A172 (cell line): ENCODE measurements around the gene CFAP251. TPM values are rescaled to one million over a fixed set of nuclear protein-coding genes. Genes with fewer than 3 reads are reported as not detected.
"Not testable (repeated sequence)": the region's sequence is repeated elsewhere in the genome, so short reads cannot be mapped to it uniquely, and the experiment has no call there.

Experiments used
- DNase-seq: peaks from one replicate; pipeline ENCODE4 v3.0.0-alpha.2; 2015; ENCODE audit warnings: low spot score
- total RNA-seq: library from RNA; depleted of rRNA; stranded (reverse); fragments of >200 nt; shearing (Covaris generic); gene quantifications from 2 replicates; pipeline ENCODE4 v1.2.3, GENCODE V29; 2014; rRNA removed

The CFAP251 gene
- total RNA-seq: 1.3 and 3.8 TPM in 2 replicates

GRCh38 chr12:121917950-121918678 is at the start of gene CFAP251:
CFAP251 (plus strand) TSS chr12:121918592; CDS start chr12:121921306, 2,714 bp downstream.
- DNase-seq: no peak

- not testable (repeated sequence) for DNase-seq
Measured at GRCh38 chr12:121869229-121869628, 49.2 kb upstream of the CFAP251 start.

DNA sequence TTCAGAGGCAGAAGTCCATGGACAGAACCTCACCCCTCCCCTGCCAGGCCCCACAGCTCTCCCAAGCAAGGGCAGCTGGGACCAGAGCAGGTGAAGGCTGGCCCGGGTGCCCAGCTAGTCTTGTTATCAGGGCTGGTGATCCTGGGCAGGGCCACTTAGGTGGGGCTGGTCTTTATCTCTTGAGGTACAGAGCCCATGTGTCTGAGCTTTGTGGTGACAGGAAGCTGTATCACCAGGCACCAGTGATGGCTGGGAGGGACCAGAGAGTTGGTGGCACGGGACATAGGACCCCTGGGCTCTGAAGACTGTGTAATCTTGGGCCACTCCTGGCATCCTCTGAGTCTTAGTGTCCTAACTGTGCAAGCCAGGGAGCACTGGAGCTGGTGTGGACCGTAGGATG is 46.9 kb upstream of the CFAP251 start:
- no peak for DNase-seq

GRCh38 chr12:121872546-121873215 is 45.7 kb upstream of the CFAP251 start:
- peak; percentile 44 for DNase-seq

DNA sequence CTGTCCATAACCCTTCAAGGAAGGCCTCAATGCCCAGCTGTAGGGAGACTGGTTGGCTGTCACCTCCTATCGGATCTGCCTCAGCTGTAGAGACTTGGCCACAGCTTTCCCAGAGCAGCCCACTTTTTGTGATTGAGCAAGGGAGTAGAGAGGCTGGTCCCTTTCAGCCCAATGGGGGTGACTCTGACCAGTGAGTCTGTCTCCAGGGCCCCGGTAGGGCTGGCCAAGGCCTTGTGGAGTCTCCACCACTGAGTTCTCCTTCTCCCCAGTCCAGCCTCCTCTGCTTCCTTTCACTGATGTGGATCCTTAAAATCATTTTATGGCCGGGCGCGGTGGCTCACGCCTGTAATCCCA is 45.2 kb upstream of the CFAP251 start:
- DNase-seq: no peak

DNA sequence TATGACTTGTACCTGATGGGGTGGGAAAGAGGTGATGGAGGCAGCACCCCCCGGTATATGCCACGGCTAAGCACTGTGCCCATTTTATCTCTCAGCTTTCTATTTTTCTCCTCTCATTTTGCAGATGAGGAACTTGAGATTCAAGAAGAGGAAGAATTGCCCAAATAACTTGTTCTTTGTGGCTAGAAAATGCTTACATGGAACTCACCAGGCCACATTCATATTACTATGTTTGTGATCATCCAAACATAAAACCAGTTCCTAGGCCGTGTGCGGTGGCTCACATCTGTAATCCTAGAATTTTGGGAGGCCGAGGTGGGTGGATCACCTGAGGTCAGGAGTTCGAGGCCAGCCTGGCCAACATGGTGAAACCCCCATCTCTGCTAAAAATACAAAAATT is 44.3 kb upstream of the CFAP251 start:
- DNase-seq: no peak

DNA sequence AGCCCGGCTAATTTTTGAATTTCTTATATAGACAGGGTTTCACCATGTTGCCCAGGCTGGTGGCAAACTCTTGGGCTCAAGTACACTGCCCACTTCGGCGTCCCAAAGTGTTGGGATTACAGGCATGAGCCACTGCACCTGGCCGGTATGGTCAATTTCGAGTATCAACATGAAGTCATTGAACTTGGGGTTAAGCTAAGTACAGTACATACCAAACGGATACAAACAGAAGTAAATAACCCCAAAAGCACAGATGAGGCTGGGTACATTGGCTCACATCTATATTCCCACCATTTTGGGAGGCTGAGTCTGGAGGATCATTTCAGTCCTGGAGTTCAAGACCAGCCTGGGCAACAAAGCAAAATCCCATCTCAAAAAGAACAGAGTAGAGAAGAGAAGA is 42.8 kb upstream of the CFAP251 start:
- DNase-seq: no peak

- not testable (repeated sequence) for DNase-seq
Measured at GRCh38 chr12:121876080-121876447, 42.3 kb upstream of the CFAP251 start.

DNA sequence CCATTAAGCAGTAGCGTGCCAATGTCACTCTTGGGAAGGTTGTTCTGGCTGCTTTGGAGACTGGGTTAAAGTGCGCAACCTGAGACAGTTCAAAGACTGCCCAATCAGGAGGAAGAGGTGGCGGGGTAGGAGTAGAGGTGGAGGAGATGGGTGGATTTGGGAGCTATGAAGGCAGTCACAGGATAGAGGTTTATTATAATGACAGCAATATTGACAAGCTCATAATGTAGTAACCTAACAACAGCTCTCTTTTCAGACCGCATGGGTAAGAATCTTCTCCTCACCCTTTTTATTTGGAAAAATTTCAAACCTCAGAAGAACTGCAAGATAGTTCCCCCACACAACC is 35.1 kb upstream of the CFAP251 start:
- no peak for DNase-seq

DNA sequence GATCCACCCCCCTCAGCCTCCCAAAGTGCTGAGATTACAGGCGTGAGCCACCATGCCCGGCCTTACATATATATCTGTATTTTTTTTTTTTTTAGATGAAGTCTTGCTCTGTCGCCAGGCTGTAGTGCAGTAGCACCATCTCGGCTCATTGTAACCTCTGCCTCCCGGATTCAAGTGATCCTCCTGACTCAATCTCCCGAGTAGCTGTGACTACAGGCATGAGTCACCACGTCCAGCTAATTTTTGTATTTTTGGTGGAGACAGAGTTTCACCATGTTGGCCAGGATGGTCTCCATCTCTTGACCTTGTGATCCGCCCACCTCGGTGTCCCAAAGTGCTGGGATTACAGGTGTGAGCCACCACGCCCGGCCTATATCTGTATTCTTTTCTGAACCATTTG is 33.3 kb upstream of the CFAP251 start:
- not testable (repeated sequence) for DNase-seq

- no peak for DNase-seq
Measured at GRCh38 chr12:121888083-121888477, 30.3 kb upstream of the CFAP251 start.

DNA sequence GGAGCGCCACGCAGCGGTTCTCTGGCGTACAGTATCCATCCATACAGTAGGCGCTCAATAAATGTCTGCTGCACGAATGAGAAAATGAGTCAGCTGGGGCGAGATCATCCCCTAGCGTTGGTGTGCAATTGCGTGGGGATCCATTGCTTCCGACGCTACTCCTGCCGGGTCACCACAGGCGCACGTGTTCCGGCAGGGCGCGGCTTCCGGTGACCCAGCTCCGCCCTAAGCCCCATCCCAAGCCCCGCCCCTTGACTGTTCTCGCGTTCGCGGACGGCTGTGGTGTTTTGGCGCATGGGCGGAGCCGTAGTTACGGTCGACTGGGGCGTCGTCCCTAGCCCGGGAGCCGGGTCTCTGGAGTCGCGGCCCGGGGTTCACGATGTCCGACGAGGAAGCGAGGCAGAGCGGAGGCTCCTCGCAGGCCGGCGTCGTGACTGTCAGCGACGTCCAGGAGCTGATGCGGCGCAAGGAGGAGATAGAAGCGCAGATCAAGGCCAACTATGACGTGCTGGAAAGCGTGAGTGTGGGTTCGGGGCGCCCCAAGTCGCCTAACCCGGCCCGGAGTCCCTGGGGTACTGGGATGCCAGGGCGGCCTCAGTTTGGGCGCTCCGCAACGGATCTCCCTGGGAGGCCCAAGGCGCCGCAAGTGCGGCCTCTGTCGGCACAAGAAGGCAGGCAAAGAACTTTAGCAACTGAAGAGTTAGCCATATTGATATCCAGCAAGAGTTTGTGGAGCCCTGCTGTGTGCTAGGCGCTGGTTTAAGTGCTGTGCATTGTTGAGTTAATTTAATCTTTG is 29.7 kb upstream of the CFAP251 start, which contains the start of gene PSMD9:
Gene PSMD9, plus strand, starts transcription at position 313 of the 796 bp plus-strand sequence. Its CDS starts 67 bp downstream, at position 380.
- DNase-seq: peak; percentile 91

DNA sequence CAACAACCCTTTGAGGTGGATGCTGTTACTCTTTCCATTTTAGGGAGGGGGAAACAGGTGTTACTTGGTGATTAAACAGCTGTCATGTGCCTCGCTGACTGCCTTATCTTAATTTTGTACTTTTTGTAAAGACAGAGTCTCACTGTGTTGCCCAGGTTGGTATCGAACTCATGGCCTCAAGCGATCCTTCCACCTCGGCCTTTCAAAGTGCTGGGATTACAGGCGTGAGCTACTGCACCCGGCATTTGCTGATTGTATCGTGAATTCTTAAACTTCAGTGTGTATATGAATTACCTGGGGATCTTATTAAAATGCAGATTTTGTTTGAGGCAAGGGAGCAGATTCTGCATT is 29.1 kb upstream of the CFAP251 start:
- DNase-seq: no peak

DNA sequence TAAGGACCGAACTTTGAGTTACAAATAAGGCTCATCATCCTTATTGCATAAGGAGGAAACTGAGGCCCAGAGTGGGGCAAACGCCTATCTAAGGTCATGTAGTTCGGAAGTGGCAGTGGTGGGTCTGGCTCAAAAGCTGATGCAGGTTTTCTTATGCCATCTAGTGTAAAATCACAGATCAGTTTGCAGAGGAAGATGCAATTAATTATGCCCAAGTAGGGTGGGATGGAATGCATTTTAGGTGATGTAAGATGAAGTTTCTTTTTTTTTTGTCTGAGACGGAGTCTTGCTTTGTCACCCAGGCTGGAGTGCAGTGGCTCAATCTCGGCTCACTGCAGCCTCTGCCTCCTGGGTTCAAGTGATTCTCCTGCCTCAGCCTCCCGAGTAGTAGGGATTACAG is 28.7 kb upstream of the CFAP251 start:
- not testable (repeated sequence) for DNase-seq

- DNase-seq: no peak
Measured at GRCh38 chr12:121892673-121893561, 25.5 kb upstream of the CFAP251 start.

- DNase-seq: peak; percentile 69
Measured at GRCh38 chr12:121893961-121894460, 24.4 kb upstream of the CFAP251 start.

DNA sequence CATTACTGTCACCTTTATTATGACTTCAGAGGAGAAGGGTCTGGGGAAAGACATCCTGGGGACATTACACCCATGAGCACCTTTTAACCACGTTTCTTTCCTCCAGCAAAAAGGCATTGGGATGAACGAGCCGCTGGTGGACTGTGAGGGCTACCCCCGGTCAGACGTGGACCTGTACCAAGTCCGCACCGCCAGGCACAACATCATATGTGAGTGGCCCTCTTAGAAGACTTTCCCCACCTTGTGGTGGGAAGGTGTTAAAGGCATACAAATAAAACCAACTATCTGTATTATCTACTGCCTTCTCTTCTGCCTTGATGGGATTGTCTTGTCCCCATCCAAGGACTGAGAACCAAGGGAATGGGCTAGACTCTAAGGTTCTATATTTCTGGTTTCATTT is 23.8 kb upstream of the CFAP251 start:
- DNase-seq: no peak

GRCh38 chr12:121898287-121898686 is 20.1 kb upstream of the CFAP251 start:
- DNase-seq: no peak

DNA sequence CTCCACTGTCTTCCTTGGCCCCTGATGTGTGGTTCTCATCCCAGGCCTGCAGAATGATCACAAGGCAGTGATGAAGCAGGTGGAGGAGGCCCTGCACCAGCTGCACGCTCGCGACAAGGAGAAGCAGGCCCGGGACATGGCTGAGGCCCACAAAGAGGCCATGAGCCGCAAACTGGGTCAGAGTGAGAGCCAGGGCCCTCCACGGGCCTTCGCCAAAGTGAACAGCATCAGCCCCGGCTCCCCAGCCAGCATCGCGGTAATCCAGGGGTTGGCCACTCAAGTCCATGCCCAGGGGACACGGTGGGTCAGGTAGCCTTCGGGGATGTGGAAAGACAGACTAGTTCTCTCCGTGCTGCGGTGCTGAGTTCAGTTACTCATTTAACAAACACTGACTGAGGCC is 18.8 kb upstream of the CFAP251 start:
- DNase-seq: no peak

DNA sequence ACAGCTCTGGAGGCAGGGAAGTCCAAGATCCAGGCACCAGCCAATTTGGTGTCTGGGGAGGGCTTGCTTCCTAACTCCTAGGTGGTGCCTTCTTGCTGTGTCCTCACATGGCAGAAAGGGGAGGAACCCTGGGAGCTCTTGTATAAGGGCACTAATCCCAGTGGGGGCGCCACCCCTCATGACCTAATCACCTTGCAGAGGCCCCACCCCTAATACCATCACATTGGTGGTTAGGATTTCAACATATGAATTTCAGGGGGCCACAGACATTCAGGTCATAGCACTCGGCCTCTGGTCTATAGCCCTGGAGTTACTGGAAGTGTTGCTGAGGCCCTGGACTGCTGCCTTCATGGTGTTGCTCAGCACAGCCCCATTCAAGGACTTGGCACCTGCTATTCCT is 15.2 kb upstream of the CFAP251 start:
- DNase-seq: no peak

DNA sequence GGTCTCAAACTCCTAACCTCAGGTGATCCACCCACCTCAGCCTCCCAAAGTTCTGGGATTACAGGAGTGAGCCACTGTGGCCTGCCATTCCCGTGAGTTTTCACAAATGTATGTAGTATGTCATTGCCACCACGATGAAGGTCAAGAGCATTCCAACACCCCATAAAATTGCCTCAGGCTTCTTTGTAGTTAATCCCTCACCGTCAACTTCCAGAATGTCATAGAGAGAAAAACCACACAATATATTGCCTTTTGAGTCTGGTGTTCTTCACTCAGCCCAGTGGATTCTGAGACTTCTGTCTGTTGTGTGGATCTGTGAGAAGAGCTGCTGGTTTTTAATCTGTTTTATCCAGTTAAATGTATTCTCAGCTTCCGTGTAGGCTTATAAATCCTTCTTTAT is 12.6 kb upstream of the CFAP251 start:
- DNase-seq: peak; percentile 52

DNA sequence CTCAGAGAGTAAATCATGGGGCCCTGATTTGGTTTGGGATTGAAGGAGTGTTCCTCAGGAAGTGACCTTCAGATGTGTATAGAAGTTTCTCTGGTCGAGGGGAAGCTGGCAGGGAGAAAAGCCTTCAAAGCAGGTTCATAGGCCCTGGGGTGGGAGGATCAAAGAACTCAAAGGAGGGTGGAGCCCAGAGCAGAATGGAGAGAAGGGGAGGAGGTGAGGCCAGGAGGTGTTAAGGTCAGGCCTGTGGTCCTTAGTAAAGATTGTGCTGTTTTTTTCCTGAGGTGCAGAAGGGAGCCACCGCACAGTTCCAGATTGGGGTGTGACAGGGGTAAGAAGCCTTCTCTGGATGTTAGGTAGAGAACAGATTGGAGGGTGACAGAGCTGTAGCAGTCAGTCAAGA is 9.7 kb upstream of the CFAP251 start:
- DNase-seq: no peak
